WERI-Rb-1 (cell line): ENCODE results near the gene CD3G.

Experiments used
- DNase-seq: peaks from one replicate; pipeline ENCODE4 v3.0.0-alpha.2; 2020
- H3K27ac ChIP-seq: fragments of 250-450 bp; sonication (Bioruptor Pico); 2 replicates; pipeline ENCODE4 v1.5.1; 2020; ENCODE audit warnings: mild to moderate bottlenecking, moderate library complexity
- H3K27me3 ChIP-seq: fragments of 250-450 bp; sonication (Bioruptor Pico); 2 replicates; pipeline ENCODE4 v1.5.1; 2021; ENCODE audit warnings: mild to moderate bottlenecking, low read depth, moderate library complexity; ENCODE audit not compliant: insufficient read depth, severe bottlenecking
- H3K36me3 ChIP-seq: fragments of 250-450 bp; sonication (Bioruptor Pico); 2 replicates; pipeline ENCODE4 v1.5.1; 2020; ENCODE audit warnings: mild to moderate bottlenecking, moderate library complexity
- H3K4me3 ChIP-seq: 2 replicates; pipeline ENCODE4 v1.5.1; 2011; ENCODE audit warnings: low read depth, mild to moderate bottlenecking, control low read depth, low read length
- H3K9me3 ChIP-seq: fragments of 250-450 bp; sonication (Bioruptor Pico); 2 replicates; pipeline ENCODE4 v1.5.1; 2021; ENCODE audit warnings: mild to moderate bottlenecking, moderate library complexity; ENCODE audit not compliant: severe bottlenecking
- TF ChIP-seq, protein P1 (sequence below): IDR thresholded peaks from 2 replicates; pipeline ENCODE4 v1.5.1; 2011; ENCODE audit warnings: low read depth, mild to moderate bottlenecking, control low read depth, inconsistent platforms, low read length

The CD3G gene

DNA sequence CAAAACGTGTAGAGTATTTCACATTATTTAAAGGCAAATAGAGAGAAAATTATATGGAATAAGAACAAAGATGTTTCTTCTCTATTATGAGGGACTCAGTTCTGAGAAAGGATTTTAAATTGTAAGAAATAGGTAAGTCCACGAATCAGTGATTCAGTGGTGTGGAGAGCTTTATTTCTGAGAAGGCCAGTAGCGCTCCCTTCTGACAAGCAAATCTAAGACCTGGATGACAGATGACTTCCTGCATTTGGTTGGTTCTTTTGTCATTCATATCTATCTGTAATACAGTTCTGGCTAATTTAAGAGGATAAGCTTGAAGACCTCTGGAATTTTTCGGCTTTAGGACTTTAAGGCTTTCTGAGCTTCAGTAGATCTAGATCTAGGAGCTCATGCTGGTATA lies 32.6 kb upstream of the CD3G start:
- no peak for DNase-seq
- Histone ChIP-seq H3K4me3 (no peak overlapping the region), H3K27me3 (no peaks in the 10 kb centered on the region), H3K36me3 (no peaks in the 10 kb centered on the region), H3K27ac (no peak overlapping the region), H3K9me3 (no peaks in the 10 kb centered on the region)
- TF ChIP-seq, protein P1, sequence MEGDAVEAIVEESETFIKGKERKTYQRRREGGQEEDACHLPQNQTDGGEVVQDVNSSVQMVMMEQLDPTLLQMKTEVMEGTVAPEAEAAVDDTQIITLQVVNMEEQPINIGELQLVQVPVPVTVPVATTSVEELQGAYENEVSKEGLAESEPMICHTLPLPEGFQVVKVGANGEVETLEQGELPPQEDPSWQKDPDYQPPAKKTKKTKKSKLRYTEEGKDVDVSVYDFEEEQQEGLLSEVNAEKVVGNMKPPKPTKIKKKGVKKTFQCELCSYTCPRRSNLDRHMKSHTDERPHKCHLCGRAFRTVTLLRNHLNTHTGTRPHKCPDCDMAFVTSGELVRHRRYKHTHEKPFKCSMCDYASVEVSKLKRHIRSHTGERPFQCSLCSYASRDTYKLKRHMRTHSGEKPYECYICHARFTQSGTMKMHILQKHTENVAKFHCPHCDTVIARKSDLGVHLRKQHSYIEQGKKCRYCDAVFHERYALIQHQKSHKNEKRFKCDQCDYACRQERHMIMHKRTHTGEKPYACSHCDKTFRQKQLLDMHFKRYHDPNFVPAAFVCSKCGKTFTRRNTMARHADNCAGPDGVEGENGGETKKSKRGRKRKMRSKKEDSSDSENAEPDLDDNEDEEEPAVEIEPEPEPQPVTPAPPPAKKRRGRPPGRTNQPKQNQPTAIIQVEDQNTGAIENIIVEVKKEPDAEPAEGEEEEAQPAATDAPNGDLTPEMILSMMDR, result no peak

DNA sequence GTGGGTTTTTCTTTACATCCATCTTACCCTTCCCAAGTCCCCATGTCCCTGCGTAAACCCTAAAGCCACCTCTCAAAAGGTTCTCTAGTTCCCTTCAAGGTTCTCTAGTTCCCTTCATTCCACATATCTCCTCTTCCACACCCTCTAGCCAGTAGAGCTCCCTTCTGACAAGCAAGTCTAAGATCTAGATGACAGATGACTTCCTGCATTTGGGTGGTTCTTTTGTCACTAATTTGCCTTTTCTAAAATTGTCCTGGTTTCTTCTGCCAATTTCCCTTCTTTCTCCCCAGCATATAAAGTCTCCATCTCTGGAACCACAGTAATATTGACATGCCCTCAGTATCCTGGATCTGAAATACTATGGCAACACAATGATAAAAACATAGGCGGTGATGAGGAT lies 31.8 kb upstream of the CD3G start:
- H3K36me3 ChIP-seq, result no peaks in the 10 kb centered on the region
- no peaks in the 10 kb centered on the region for H3K27me3 ChIP-seq
- TF ChIP-seq, protein P1, result no peak
- no peak overlapping the region for H3K27ac ChIP-seq
- no peaks in the 10 kb centered on the region for H3K9me3 ChIP-seq
- no peak overlapping the region for H3K4me3 ChIP-seq
- no peak for DNase-seq

DNA sequence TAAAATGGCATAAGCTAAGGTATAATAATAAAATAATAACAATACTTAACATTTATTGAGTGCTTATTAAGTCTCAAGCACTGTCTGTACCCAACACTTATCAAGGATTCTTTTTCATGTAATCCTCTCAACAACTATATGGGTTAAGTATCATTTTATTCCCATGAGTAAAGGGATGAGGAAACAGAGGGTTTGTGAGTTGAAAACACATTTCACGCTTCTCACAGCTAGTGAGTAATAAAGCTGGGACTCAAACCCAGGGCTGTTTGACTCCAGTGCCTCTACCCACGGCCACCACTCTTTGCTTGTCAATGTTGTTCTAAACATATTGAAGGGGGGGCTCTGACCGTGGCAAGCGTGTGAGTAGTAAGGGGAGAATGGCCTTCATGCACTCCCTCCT lies 30.9 kb upstream of the CD3G start:
- Histone ChIP-seq H3K36me3 (no peaks in the 10 kb centered on the region), H3K27ac (no peak overlapping the region), H3K27me3 (no peaks in the 10 kb centered on the region), H3K4me3 (no peak overlapping the region), H3K9me3 (no peaks in the 10 kb centered on the region)
- no peak for DNase-seq
- TF ChIP-seq, protein P1, result no peak

DNA sequence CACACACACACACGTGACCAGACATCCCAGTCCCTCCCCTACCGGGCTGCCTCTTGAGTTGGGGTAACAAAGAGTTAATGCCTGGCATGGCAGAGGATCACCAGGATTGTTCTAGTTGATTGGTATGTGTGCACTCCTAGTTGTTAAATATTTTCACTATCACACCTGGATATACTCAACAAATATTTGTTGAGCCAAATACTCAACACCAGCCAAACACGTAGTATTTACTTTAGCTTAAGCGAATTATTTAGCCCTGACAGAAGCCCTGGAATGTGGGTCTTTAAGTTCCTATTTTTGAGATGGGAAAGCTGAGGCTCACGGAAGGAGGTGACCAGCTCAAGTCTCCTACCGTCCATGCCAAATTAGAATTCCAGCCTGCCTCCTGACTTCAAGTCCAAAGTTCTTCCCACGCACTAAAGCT lies 29.1 kb upstream of the CD3G start:
- TF ChIP-seq, protein P1, result no peak
- DNase-seq, result no peak
- H3K27me3 ChIP-seq, result no peaks in the 10 kb centered on the region
- H3K9me3 ChIP-seq, result no peaks in the 10 kb centered on the region
- H3K36me3 ChIP-seq, result no peaks in the 10 kb centered on the region
- H3K27ac ChIP-seq, result no peak overlapping the region
- no peak overlapping the region for H3K4me3 ChIP-seq

DNA sequence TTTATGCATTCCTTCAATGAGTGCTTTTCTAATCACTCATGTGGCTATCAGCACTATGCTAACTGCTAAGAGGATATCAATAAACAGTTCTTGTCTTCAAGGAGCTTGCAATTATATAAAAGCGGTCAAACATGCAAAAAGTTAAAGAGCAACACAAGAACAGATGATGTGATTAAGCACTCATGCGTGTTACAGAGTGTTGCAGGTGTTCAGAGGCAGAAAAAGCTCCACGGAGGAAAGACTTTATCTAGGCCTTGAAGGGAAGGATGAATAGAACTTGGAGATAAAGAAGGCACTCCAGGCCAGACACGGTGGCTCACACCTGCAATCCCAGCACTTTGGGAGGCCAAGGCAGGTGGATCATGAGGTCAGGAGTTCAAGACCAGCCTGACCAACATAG lies 26.0 kb upstream of the CD3G start:
- no peaks in the 10 kb centered on the region for H3K9me3 ChIP-seq
- TF ChIP-seq, protein P1, result no peak
- H3K36me3 ChIP-seq, result no peaks in the 10 kb centered on the region
- no peak for DNase-seq
- no peaks in the 10 kb centered on the region for H3K27me3 ChIP-seq
- H3K4me3 ChIP-seq, result no peak overlapping the region
- no peak overlapping the region for H3K27ac ChIP-seq

DNA sequence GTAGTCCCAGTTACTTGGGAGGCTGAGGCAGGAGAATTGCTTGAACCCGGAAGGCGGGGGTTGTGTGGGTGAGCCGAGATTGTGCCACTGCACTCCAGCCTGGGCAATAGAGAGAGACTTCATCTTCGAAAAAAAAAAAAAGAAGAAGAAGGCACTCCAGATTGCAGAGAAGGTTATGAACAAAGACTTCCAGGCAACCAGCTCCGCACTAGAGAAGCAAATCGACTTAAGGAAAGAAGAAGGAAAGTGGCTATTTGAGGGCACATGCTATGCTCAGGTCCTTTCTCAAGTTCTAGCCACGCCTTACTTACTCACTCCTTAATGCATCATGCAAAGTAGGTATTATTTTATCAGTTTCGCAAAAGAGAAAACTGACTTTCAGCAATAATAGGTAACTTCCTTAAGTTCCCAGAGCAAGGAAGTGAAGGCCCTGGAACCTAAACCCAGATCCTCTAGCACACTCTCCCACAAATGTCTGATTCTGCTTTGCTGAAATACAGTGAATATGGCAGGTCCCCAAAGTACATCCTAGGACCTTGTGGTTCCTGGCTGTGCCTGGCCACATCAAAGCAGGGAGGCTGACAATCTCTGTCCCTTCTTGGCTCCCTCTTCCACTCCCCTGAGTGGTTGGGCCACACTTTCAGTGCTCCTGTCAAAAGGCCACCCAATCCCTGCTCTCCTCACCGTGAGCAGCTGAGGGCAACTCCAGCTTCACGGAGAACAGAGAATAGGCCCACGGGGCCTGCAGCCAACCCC lies 25.4 kb upstream of the CD3G start:
- no peak for DNase-seq
- Histone ChIP-seq H3K27me3 (no peaks in the 10 kb centered on the region), H3K9me3 (no peaks in the 10 kb centered on the region), H3K36me3 (no peaks in the 10 kb centered on the region), H3K4me3 (no peak overlapping the region), H3K27ac (no peak overlapping the region)
- TF ChIP-seq, protein P1, result no peak
